Activated CD4-positive, alpha-beta memory T cell treated with anti-CD3 and anti-CD28 coated beads, Interleukin-2, amount 10 ng/mL, durations not matched to agents 7 days and 5 days (primary cell): ENCODE data around the gene PIK3CA. TPM values are rescaled to one million over a fixed set of nuclear protein-coding genes. Genes with fewer than 3 reads are reported as not detected.
"Not testable (repeated sequence)": the region's sequence is repeated elsewhere in the genome, so short reads cannot be mapped to it uniquely, and the experiment has no call there.

ENCODE experiments used
- CTCF ChIA-PET: fragments of 350-600 bp; sonication (Branson Sonifier 250); formaldehyde crosslinking; loops from one replicate; lab custom pipeline; 2021; ENCODE audit warnings: antibody characterized with exemption, inconsistent platforms; lab: Charles Lee
- POLR2A ChIA-PET: fragments of 350-600 bp; sonication (Branson Sonifier 250); formaldehyde crosslinking; loops from one replicate; lab custom pipeline; 2021; ENCODE audit warnings: antibody characterized with exemption; lab: Charles Lee
- DNase-seq: peaks from one replicate; pipeline ENCODE4 v3.0.0-alpha.2; 2020
- H3K27ac Mint-ChIP-seq: one replicate; pipeline ENCODE4 v1.8.0; 2021; ENCODE audit warnings: mild to moderate bottlenecking, mixed read lengths
- H3K27me3 Mint-ChIP-seq: one replicate; pipeline ENCODE4 v1.8.0; 2021; ENCODE audit warnings: mixed read lengths
- H3K36me3 Mint-ChIP-seq: one replicate; pipeline ENCODE4 v1.8.0; 2021; ENCODE audit warnings: low read depth, mixed read lengths
- H3K4me1 Mint-ChIP-seq: one replicate; pipeline ENCODE4 v1.8.0; 2021; ENCODE audit warnings: mixed read lengths
- H3K4me3 Mint-ChIP-seq: one replicate; pipeline ENCODE4 v1.8.0; 2021; ENCODE audit warnings: mild to moderate bottlenecking, mixed read lengths
- H3K9me3 Mint-ChIP-seq: one replicate; pipeline ENCODE4 v1.8.0; 2021; ENCODE audit warnings: mixed read lengths
- total RNA-seq, 2 experiments: library from RNA; stranded (reverse); gene quantifications; one replicate each; pipeline ENCODE4 v1.2.3, GENCODE V29; 2021

The PIK3CA gene
- total RNA-seq, 2 experiments from 2014 or later: 25.9 to 26.2 TPM

GRCh38 chr3:179259959-179260756, 112.0 kb downstream of the PIK3CA start:
- peaks cover 13% of the 10 kb centered on the region for H3K27me3 Mint-ChIP-seq
- DNase-seq, CTCF ChIA-PET, H3K27ac Mint-ChIP-seq, H3K9me3 Mint-ChIP-seq, H3K36me3 Mint-ChIP-seq: not testable (repeated sequence)
- peaks cover 24% of the 10 kb centered on the region for H3K4me1 Mint-ChIP-seq
- peak overlapping the region; percentile 49 for H3K4me3 Mint-ChIP-seq
- POLR2A ChIA-PET: interaction anchor here (1.0 to 2.4 kb wide), 2 partner anchors 112 to 189 kb away, joined by 3 to 12 read pairs; partner anchors contain the start of genes PIK3CA and ZMAT3

GRCh38 chr3:179260949-179261765, 113.0 kb downstream of the PIK3CA start:
- ChIA-PET POLR2A (interaction anchor here (1.0 to 2.4 kb wide), 3 partner anchors 31 to 190 kb away, joined by 3 to 12 read pairs (median 3); partner anchors contain the start of genes PIK3CA and ZMAT3), CTCF (interaction anchor here (0.9 kb wide), 1 partner anchor 60 kb away, joined by 3 read pairs; no protein-coding TSS in a partner anchor)
- no peaks in the 10 kb centered on the region for H3K9me3 Mint-ChIP-seq
- no peak overlapping the region for H3K27ac Mint-ChIP-seq
- peak overlapping the region; percentile 75 for H3K4me3 Mint-ChIP-seq
- peaks cover 14% of the 10 kb centered on the region for H3K27me3 Mint-ChIP-seq
- DNase-seq: peak; percentile 74
- H3K36me3 Mint-ChIP-seq: no peaks in the 10 kb centered on the region
- peaks cover 24% of the 10 kb centered on the region for H3K4me1 Mint-ChIP-seq

GRCh38 chr3:179263134-179263533, 115.0 kb downstream of the PIK3CA start:
- no peak overlapping the region for H3K4me3 Mint-ChIP-seq
- peaks cover 18% of the 10 kb centered on the region for H3K27me3 Mint-ChIP-seq
- H3K27ac Mint-ChIP-seq: no peak overlapping the region
- ChIA-PET CTCF (interaction anchor here (1.0 to 1.2 kb wide), 2 partner anchors 9 to 248 kb away, joined by 3 to 4 read pairs; no protein-coding TSS in a partner anchor), POLR2A (no interaction called here)
- H3K36me3 Mint-ChIP-seq: no peaks in the 10 kb centered on the region
- peaks cover 22% of the 10 kb centered on the region for H3K4me1 Mint-ChIP-seq
- H3K9me3 Mint-ChIP-seq: no peaks in the 10 kb centered on the region
- no peak for DNase-seq

- H3K4me3 Mint-ChIP-seq: no peak overlapping the region
- CTCF ChIA-PET: no interaction called here
- H3K27me3 Mint-ChIP-seq: peaks cover 21% of the 10 kb centered on the region
- no peak overlapping the region for H3K27ac Mint-ChIP-seq
- POLR2A ChIA-PET: no interaction called here
- peaks cover 17% of the 10 kb centered on the region for H3K4me1 Mint-ChIP-seq
- no peaks in the 10 kb centered on the region for H3K36me3 Mint-ChIP-seq
- no peak for DNase-seq
- no peaks in the 10 kb centered on the region for H3K9me3 Mint-ChIP-seq
Observed at GRCh38 chr3:179264449-179264848, 116.3 kb downstream of the PIK3CA start.

- Mint-ChIP-seq H3K4me3 (no peak overlapping the region), H3K27me3 (peaks cover 21% of the 10 kb centered on the region), H3K4me1 (peaks cover 13% of the 10 kb centered on the region), H3K36me3 (no peaks in the 10 kb centered on the region), H3K9me3 (no peaks in the 10 kb centered on the region), H3K27ac (no peak overlapping the region)
- CTCF ChIA-PET: no interaction called here
- DNase-seq: no peak
- POLR2A ChIA-PET: no interaction called here
Observed at GRCh38 chr3:179265092-179265491, 116.9 kb downstream of the PIK3CA start.

- H3K27ac Mint-ChIP-seq: no peak overlapping the region
- CTCF ChIA-PET: interaction anchor here (0.7 kb wide), 1 partner anchor 55 kb away, joined by 3 read pairs; no protein-coding TSS in a partner anchor
- POLR2A ChIA-PET: no interaction called here
Observed at GRCh38 chr3:179265875-179266274, 117.7 kb downstream of the PIK3CA start.

GRCh38 chr3:179266701-179267211, 118.6 kb downstream of the PIK3CA start:
- no peaks in the 10 kb centered on the region for H3K9me3 Mint-ChIP-seq
- no peak overlapping the region for H3K27ac Mint-ChIP-seq
- ChIA-PET POLR2A (interaction anchor here (0.5 kb wide), 1 partner anchor 15 kb away, joined by 3 read pairs; no protein-coding TSS in a partner anchor), CTCF (no interaction called here)
- H3K4me3 Mint-ChIP-seq: no peak overlapping the region
- H3K4me1 Mint-ChIP-seq: peaks cover 2% of the 10 kb centered on the region
- H3K36me3 Mint-ChIP-seq: no peaks in the 10 kb centered on the region
- H3K27me3 Mint-ChIP-seq: peaks cover 15% of the 10 kb centered on the region
- no peak for DNase-seq

More at GRCh38 chr3:179265875-179266274, 117.7 kb downstream of the PIK3CA start:
- DNase-seq: no peak
- no peaks in the 10 kb centered on the region for H3K36me3 Mint-ChIP-seq
- H3K4me3 Mint-ChIP-seq: no peak overlapping the region
- H3K4me1 Mint-ChIP-seq: peaks cover 6% of the 10 kb centered on the region
- H3K27me3 Mint-ChIP-seq: peaks cover 15% of the 10 kb centered on the region
- H3K9me3 Mint-ChIP-seq: no peaks in the 10 kb centered on the region

GRCh38 chr3:179268400-179269051, 120.4 kb downstream of the PIK3CA start:
- CTCF ChIA-PET: no interaction called here
- POLR2A ChIA-PET: no interaction called here
- Mint-ChIP-seq H3K4me3 (no peak overlapping the region), H3K9me3 (no peaks in the 10 kb centered on the region), H3K27ac (no peak overlapping the region), H3K27me3 (peaks cover 15% of the 10 kb centered on the region), H3K4me1 (no peaks in the 10 kb centered on the region), H3K36me3 (no peaks in the 10 kb centered on the region)
- no peak for DNase-seq

- CTCF ChIA-PET: interaction anchor here (1.1 kb wide), 1 partner anchor 15 kb away, joined by 3 read pairs; no protein-coding TSS in a partner anchor
- no peaks in the 10 kb centered on the region for H3K9me3 Mint-ChIP-seq
- no peak for DNase-seq
- H3K4me3 Mint-ChIP-seq: no peak overlapping the region
- peaks cover 15% of the 10 kb centered on the region for H3K27me3 Mint-ChIP-seq
- H3K27ac Mint-ChIP-seq: no peak overlapping the region
- H3K4me1 Mint-ChIP-seq: no peaks in the 10 kb centered on the region
- POLR2A ChIA-PET: no interaction called here
- H3K36me3 Mint-ChIP-seq: no peaks in the 10 kb centered on the region
Observed at GRCh38 chr3:179269152-179269707, 121.1 kb downstream of the PIK3CA start.

- Mint-ChIP-seq H3K4me1 (no peaks in the 10 kb centered on the region), H3K36me3 (no peaks in the 10 kb centered on the region), H3K27me3 (peaks cover 5% of the 10 kb centered on the region), H3K4me3 (no peak overlapping the region), H3K27ac (no peak overlapping the region), H3K9me3 (no peaks in the 10 kb centered on the region)
- DNase-seq: no peak
- POLR2A ChIA-PET: no interaction called here
- CTCF ChIA-PET: interaction anchor here (0.5 to 0.8 kb wide), 2 partner anchors 44 to 378 kb away, joined by 3 read pairs; no protein-coding TSS in a partner anchor
Observed at GRCh38 chr3:179272385-179272784, 124.2 kb downstream of the PIK3CA start.

- not testable (repeated sequence) for H3K27ac Mint-ChIP-seq, H3K36me3 Mint-ChIP-seq, H3K4me3 Mint-ChIP-seq, H3K27me3 Mint-ChIP-seq, H3K4me1 Mint-ChIP-seq, H3K9me3 Mint-ChIP-seq, DNase-seq
- CTCF ChIA-PET: interaction anchor here (1.1 kb wide), 1 partner anchor 42 kb away, joined by 3 read pairs; no protein-coding TSS in a partner anchor
- POLR2A ChIA-PET: interaction anchor here (1.2 kb wide), 1 partner anchor 42 kb away, joined by 3 read pairs; no protein-coding TSS in a partner anchor
Observed at GRCh38 chr3:179274434-179274833, 126.3 kb downstream of the PIK3CA start.

- H3K4me3 Mint-ChIP-seq: no peak overlapping the region
- no peak overlapping the region for H3K27ac Mint-ChIP-seq
- no peak for DNase-seq
- ChIA-PET POLR2A (no interaction called here), CTCF (no interaction called here)
- H3K27me3 Mint-ChIP-seq: peaks cover 9% of the 10 kb centered on the region
- H3K4me1 Mint-ChIP-seq: no peaks in the 10 kb centered on the region
- H3K9me3 Mint-ChIP-seq: no peaks in the 10 kb centered on the region
- no peaks in the 10 kb centered on the region for H3K36me3 Mint-ChIP-seq
Observed at GRCh38 chr3:179276001-179276400, 127.8 kb downstream of the PIK3CA start.
